GM19193 (cell line): ENCODE results near the gene NETO1.

Experiments used
- POLR2A ChIP-seq: IDR thresholded peaks from 4 replicates; pipeline ENCODE4 v1.6.1; 2011; ENCODE audit not compliant: insufficient read depth, insufficient read length; ENCODE audit errors: extremely low read depth

The NETO1 gene

GRCh38 chr18:72863754-72864153 lies 4.0 kb downstream of the NETO1 start:
- TF ChIP-seq POLR2A = no peak

- TF ChIP-seq POLR2A = no peak
Measured at GRCh38 chr18:72859088-72859487, 8.7 kb downstream of the NETO1 start.

- TF ChIP-seq POLR2A = no peak
Measured at GRCh38 chr18:72849671-72850070, 18.1 kb downstream of the NETO1 start.

- no peak for TF ChIP-seq POLR2A
Measured at GRCh38 chr18:72848503-72849237, 19.1 kb downstream of the NETO1 start.

GRCh38 chr18:72847771-72848170 lies 20.0 kb downstream of the NETO1 start:
- TF ChIP-seq POLR2A = no peak

- TF ChIP-seq POLR2A = no peak
Measured at GRCh38 chr18:72846736-72847533, 20.9 kb downstream of the NETO1 start.

- no peak for TF ChIP-seq POLR2A
Measured at GRCh38 chr18:72843743-72844142, 24.0 kb downstream of the NETO1 start.

GRCh38 chr18:72840109-72840508 lies 27.7 kb downstream of the NETO1 start:
- TF ChIP-seq POLR2A = no peak

GRCh38 chr18:72834731-72835130 lies 33.1 kb downstream of the NETO1 start:
- TF ChIP-seq POLR2A = no peak

- TF ChIP-seq POLR2A = no peak
Measured at GRCh38 chr18:72833471-72833870, 34.3 kb downstream of the NETO1 start.

GRCh38 chr18:72830109-72830508 lies 37.7 kb downstream of the NETO1 start:
- no peak for TF ChIP-seq POLR2A

- no peak for TF ChIP-seq POLR2A
Measured at GRCh38 chr18:72828601-72829000, 39.2 kb downstream of the NETO1 start.

- TF ChIP-seq POLR2A = no peak
Measured at GRCh38 chr18:72826736-72827135, 41.1 kb downstream of the NETO1 start.

- TF ChIP-seq POLR2A = no peak
Measured at GRCh38 chr18:72823345-72823744, 44.4 kb downstream of the NETO1 start.

GRCh38 chr18:72822202-72822601 lies 45.6 kb downstream of the NETO1 start:
- TF ChIP-seq POLR2A = no peak

GRCh38 chr18:72820571-72820970 lies 47.2 kb downstream of the NETO1 start:
- TF ChIP-seq POLR2A = no peak
